DOHH2 (cell line): ENCODE measurements around the gene GRK6.
A peak's percentile ranks its signal among the peaks of the same experiment; 100 is the strongest.

Experiments used
- H3F3A ChIP-seq: fragments of 200-600 bp; sonication (generic), shearing (Covaris generic); 2 replicates; pipeline ENCODE4 v1.6.0; 2016; ENCODE audit warnings: antibody characterized with exemption, mild to moderate bottlenecking; ENCODE audit not compliant: control insufficient read depth, insufficient read depth
- H3K27ac ChIP-seq: fragments of 200-600 bp; sonication (generic); 2 replicates; pipeline ENCODE4 v1.5.1; 2014; ENCODE audit warnings: low read depth, mild to moderate bottlenecking, low read length, moderate library complexity
- H3K27me3 ChIP-seq: fragments of 200-600 bp; sonication (generic); 2 replicates; pipeline ENCODE4 v1.6.1; 2014; ENCODE audit warnings: mild to moderate bottlenecking, low read length, mixed read lengths; ENCODE audit not compliant: control insufficient read depth
- H3K36me3 ChIP-seq: fragments of 200-600 bp; sonication (generic); 2 replicates; pipeline ENCODE4 v1.6.1; 2014; ENCODE audit warnings: mild to moderate bottlenecking, low read length, moderate library complexity, mixed read lengths; ENCODE audit not compliant: control insufficient read depth
- H3K4me1 ChIP-seq: fragments of 200-600 bp; sonication (generic); 2 replicates; pipeline ENCODE4 v1.6.1; 2014; ENCODE audit warnings: mild to moderate bottlenecking, low read length, mixed read lengths; ENCODE audit not compliant: control insufficient read depth
- H3K4me2 ChIP-seq: fragments of 200-600 bp; sonication (generic); 2 replicates; pipeline ENCODE4 v1.6.0; 2014; ENCODE audit warnings: mild to moderate bottlenecking, low read length, moderate library complexity
- H3K4me3 ChIP-seq: fragments of 200-600 bp; sonication (generic); 2 replicates; pipeline ENCODE4 v1.5.1; 2014; ENCODE audit warnings: mild to moderate bottlenecking, low read length, mixed read lengths
- H3K79me2 ChIP-seq: fragments of 200-600 bp; sonication (generic); 2 replicates; pipeline ENCODE4 v1.6.1; 2014; ENCODE audit warnings: mild to moderate bottlenecking, low read length, mixed read lengths; ENCODE audit not compliant: control insufficient read depth
- H3K9me2 ChIP-seq: fragments of 200-600 bp; sonication (generic); replicated peaks from 2 replicates; pipeline ENCODE4 v1.6.1; 2014; ENCODE audit warnings: mild to moderate bottlenecking, low read length, mixed read lengths; ENCODE audit not compliant: control insufficient read depth
- H3K9me3 ChIP-seq: fragments of 200-600 bp; sonication (generic); 2 replicates; pipeline ENCODE4 v1.6.1; 2014; ENCODE audit warnings: antibody characterized with exemption, low read length, mixed read lengths; ENCODE audit not compliant: control insufficient read depth, insufficient read depth
- H4K20me1 ChIP-seq: fragments of 200-600 bp; sonication (generic); 2 replicates; pipeline ENCODE4 v1.6.0; 2014; ENCODE audit warnings: low read depth, mild to moderate bottlenecking, antibody characterized with exemption, low read length, moderate library complexity; ENCODE audit not compliant: control insufficient read depth, insufficient read depth
- CTCF ChIP-seq: fragments of 200-600 bp; sonication (generic); IDR thresholded peaks from one replicate; pipeline ENCODE4 v1.5.1; 2014; ENCODE audit warnings: antibody characterized with exemption, mild to moderate bottlenecking, low read depth, low read length; ENCODE audit not compliant: poor library complexity, severe bottlenecking
- EZH2phosphoT487 ChIP-seq: fragments of 200-600 bp; sonication (generic); IDR thresholded peaks from 2 replicates; pipeline ENCODE4 v1.6.1; 2017; ENCODE audit warnings: borderline replicate concordance, mild to moderate bottlenecking, antibody characterized with exemption, low read length, moderate library complexity, mixed read lengths

GRK6 gene

GRCh38 chr5:177380805-177381126, 45.7 kb upstream of the GRK6 start:
- Histone ChIP-seq H3K4me3 (no peak overlapping the region), H3K4me2 (no peak overlapping the region), H3K27ac (no peak overlapping the region), H3K9me2 (no peaks in the 10 kb centered on the region), H3F3A (no peaks in the 10 kb centered on the region), H3K79me2 (no peaks in the 10 kb centered on the region), H3K36me3 (no peaks in the 10 kb centered on the region), H3K9me3 (no peaks in the 10 kb centered on the region), H3K4me1 (no peaks in the 10 kb centered on the region), H3K27me3 (peaks cover 21% of the 10 kb centered on the region; the same call in 1 of the 2 replicates), H4K20me1 (no peaks in the 10 kb centered on the region)
- TF ChIP-seq CTCF (no peak), EZH2phosphoT487 (no peak)

GRCh38 chr5:177382423-177383029, 44.0 kb upstream of the GRK6 start:
- Histone ChIP-seq H4K20me1 (no peaks in the 10 kb centered on the region), H3K9me3 (no peaks in the 10 kb centered on the region), H3K9me2 (no peaks in the 10 kb centered on the region), H3K4me1 (peaks cover 13% of the 10 kb centered on the region), H3K4me3 (no peak overlapping the region), H3K79me2 (no peaks in the 10 kb centered on the region), H3K27ac (no peak overlapping the region), H3F3A (no peaks in the 10 kb centered on the region), H3K27me3 (peaks cover 21% of the 10 kb centered on the region; the same call in 1 of the 2 replicates), H3K4me2 (no peak overlapping the region), H3K36me3 (no peaks in the 10 kb centered on the region)
- TF ChIP-seq CTCF (peak; percentile 37), EZH2phosphoT487 (no peak)

- TF ChIP-seq EZH2phosphoT487, result no peak
- TF ChIP-seq CTCF, result no peak
- Histone ChIP-seq H4K20me1 (no peaks in the 10 kb centered on the region), H3K36me3 (no peaks in the 10 kb centered on the region), H3K9me3 (no peaks in the 10 kb centered on the region), H3K4me2 (no peak overlapping the region), H3K4me3 (no peak overlapping the region), H3K79me2 (no peaks in the 10 kb centered on the region), H3F3A (no peaks in the 10 kb centered on the region), H3K27ac (no peak overlapping the region), H3K9me2 (no peaks in the 10 kb centered on the region), H3K4me1 (peaks cover 20% of the 10 kb centered on the region), H3K27me3 (peaks cover 21% of the 10 kb centered on the region; the same call in 1 of the 2 replicates)
Measured at GRCh38 chr5:177383181-177383580, 43.3 kb upstream of the GRK6 start.
